Inflammatory macrophage treated with lipopolysaccharide for 1 hour (primary cell): ENCODE data around the gene ANKRD1.

Experiments used
- DNase-seq, 2 donors: peaks; one replicate each; pipeline ENCODE4 v3.0.0-alpha.2; 2020 to 2022

ANKRD1 gene

DNA sequence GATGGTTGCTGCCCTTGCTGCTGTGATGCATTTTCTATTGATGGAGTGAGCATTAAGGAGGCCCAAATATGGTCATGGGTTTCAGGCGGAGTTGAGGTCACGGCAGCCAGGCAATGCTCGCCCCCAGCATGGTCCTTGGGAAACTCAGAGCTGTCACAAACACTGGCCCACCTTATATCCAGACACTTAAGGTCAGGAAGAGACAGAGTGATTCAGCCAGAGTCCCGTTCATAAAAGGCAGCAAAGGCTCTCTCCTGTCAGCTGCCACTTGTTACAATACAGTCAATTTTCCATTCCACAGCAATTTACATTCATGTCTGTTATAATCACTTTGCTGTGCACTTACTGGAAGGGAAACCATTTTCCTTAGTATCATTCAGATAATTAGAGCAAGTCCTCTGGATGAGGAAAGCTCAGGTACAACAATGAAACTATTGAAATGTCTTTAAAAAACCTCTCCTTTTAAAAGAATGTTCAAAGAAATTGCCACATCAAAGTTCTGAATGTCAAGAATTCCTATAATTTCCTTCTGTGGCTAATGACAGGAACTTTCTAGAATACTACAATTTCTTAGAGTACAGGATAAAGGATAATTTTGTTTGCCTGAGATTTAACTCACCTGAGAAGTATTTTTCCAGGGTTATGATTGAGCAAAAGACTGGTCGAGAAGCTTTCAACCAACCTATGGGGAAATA is 14.8 kb upstream of the ANKRD1 start:
- DNase-seq = no peak

DNA sequence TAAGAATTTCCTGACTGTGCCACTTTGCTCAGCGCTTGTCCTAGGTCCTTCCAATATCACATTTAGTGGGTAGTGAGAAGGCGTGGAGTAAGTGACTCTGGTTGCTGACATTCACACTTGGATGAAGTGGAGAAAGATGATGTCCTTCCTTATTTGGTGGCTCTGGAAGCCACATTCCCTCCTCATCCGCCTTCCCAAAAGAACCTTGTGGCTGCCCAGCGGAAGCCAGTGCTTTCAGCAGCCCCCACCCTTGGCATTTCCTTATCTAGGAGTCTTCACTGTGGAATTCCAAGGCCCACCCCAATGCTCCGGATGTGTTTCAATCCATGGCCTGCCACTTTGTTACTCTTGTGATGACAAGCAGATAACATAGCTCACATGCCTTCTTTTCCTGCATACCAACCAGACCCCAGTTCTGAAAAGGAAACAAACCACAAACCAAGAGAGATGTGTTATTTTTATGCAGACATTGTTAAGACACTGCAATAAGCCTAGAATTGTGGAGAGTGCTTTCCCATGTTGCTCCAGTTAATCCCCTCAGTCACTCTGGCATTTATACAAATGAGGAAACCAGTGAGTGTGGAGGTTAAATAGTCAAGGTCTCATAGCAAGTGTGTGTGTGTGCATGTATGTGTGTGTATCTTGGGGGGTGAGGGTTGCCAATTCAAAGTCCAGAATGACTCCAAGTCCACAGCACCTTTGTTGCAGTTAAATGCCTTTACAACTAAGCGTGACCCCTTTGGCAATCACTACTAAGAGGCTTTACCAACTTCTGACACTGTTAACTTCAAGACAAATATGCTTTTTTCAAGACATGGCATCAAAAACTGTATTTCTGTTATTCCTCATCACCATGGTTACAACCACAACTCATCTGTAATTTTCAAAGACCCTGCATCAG is 10.3 kb upstream of the ANKRD1 start:
- no peak for DNase-seq

DNA sequence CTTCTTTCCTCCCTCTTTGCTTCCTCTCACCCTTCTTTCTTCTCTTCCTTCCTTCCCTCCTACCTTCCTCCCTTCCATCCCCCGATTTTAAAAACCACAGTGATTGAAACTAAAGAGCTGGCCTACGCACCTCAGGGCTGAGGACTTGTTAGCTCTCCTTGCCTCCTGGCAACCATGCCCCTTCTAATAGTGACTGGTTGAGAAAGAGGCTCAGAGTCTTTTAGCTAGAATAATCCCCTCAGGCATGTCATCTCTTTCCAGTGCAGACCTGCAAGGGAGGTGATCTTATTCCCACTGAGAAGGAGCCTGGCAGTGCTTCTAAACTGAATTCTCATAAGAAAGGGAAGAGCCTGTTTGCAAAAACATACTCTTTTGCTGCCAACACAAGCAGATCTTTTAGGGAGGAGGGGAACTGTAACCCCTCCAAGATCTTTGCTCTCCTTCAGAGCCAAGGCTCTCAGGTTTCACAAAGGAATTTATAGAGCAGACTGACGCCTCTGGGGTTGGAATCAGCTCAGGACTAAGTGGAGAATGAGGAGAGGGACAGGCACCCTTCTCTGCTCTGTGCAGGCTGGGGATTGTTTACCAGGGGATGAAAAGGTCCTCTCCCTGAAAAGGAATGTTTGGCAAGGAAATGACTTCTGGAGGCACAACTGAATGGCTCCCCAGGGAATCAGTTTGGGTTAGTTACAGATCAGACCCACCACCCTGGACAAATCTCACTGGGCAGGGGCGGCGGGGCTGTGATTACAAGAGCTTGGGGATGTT is 9.4 kb upstream of the ANKRD1 start:
- DNase-seq = no peak

DNA sequence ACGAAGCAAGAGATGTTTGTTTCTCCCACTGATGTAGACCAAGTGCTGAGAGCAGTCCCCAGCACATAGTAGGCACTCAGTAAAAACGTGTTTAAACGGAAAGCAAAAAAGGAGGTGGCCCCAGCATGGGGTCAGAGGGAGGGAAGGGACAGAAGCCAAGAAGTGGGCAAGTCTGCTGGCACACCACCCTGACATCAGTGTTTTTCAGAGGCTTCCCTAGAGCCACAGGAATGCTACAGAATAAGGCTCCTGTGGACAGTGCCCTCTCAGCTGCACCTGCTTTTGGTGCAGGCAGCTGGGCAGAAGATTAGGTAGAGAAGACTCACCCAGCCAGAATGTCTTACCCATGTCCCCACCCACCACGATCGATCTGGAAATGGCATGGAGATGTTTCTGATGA is 8.3 kb upstream of the ANKRD1 start:
- DNase-seq = no peak

DNA sequence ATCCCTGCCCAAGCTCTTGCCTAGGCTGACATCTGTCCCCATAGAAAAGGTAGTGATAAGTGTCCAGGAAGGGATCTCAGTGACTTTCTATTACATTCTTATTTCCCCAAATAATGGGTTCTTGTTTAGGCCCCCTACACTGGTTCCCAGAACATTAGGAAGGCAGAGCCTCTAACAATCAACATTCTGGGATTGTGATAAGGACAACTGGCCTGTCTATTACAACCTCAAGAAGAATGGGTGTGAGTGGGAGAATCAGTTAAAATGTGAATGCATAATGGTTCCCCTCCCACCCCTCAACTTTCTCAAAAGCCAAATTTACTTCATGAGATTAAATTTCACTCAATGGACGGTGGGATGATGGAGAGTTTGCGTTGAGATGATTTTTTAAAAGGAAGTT is 6.4 kb upstream of the ANKRD1 start:
- DNase-seq = no peak

DNA sequence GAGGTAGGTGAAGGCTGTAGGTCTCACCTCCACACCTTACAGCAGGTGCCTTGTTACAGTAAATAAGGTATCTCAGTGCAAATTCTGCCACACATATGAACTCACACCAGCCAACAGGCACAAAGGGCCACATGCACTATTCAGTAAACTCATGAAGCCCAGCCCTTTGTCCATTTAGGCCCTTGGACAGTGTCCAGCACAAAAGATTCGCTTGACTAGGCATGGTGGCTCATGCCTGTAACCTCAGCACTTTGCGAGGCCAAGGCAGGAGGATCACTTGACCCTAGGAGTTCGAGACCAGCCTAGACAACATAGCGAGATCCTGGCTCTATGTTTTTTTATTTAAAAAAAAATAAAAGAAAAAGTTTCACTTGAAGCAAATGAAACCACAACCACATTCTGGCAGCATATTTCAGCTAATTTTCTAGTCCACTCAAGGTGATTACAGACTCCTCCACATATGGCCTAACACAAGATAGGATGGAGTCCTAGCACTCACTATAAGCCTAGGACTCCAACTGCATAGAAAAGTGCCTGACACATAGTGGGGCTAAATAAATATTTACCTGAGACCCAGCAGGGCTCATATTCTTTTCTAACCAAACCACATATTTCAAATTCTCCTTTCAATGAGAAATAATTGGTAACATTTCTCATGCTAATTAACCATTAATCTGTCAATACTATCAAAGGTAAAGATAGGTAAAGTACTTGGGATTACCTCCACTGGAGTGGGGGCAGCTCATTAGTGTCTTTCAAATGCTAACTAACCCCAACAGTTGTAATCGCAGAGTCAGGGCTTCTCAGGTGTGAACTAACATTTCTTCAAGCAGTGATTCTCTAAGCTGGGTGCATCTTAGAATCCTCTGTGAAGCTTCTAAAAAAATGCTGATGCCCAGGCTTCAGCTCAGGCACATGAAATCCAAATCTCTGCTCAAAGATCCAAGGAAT is 4.5 kb upstream of the ANKRD1 start:
- DNase-seq = no peak

DNA sequence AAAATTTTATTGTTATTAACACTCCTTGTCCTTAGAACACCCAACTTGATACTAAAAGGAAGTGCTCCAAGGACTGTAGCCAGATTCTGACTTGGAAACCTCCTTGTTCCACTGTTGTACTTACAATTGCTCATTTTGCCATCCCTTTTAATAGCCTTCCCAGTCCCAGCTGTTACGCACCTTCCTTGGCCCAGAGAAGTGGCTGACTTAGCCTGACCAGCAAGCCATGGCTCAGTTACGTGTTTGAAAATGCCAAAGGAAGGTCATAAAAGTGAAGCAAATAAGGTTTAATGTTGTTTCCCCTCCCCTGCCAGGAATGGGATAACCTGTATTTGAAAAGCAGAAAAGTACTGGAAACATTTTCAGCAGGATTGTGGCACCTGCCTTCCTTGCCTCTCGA is 3.7 kb upstream of the ANKRD1 start:
- DNase-seq = no peak

DNA sequence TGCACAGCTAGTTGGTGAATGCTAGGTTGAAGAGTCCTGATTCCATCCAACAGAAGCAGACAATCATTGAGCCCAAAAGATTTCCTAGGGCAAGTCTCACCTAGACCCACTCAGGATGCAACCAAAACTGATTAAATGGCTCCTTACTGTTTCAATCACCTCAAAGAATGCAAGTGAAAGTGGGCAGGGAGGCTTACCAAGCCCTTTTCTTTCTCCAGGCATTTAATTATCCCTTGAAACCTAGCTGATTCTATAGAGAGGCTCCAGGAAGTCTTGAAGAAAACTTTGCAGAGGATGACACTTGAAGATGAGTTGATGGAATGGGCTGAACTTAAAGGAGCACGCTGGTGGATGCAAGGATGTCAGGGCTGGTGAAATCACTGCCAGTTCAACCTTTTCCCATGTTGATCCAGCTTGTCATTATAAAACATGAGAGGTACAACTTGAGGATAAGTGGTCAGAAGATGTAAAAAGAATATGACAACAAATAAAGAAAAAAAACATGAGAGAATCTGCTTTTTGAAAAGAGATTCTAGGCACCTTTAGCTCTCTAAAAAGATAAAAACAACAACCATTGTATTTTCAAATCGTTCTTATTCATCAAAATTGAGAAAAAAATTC is 2.3 kb upstream of the ANKRD1 start:
- DNase-seq = no peak

DNA sequence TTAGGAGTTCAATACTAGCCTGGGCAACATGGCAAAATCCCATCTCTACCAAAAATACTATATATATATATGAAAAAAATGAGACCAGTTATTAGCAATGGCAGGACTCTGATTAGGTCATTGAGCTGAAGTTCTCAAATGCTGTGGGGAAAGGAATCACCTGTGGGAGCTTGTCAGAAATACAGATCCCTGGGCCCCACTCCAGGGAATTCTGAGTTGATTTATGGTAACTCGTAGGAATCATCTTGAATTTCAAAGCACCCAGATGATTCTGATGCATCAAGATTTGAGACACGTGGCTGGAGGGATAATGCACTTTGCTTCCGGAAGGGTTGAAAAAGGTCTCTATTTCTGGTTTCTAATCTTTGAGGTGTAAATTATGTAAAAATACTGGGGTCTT is 1.0 kb upstream of the ANKRD1 start:
- DNase-seq = no peak

DNA sequence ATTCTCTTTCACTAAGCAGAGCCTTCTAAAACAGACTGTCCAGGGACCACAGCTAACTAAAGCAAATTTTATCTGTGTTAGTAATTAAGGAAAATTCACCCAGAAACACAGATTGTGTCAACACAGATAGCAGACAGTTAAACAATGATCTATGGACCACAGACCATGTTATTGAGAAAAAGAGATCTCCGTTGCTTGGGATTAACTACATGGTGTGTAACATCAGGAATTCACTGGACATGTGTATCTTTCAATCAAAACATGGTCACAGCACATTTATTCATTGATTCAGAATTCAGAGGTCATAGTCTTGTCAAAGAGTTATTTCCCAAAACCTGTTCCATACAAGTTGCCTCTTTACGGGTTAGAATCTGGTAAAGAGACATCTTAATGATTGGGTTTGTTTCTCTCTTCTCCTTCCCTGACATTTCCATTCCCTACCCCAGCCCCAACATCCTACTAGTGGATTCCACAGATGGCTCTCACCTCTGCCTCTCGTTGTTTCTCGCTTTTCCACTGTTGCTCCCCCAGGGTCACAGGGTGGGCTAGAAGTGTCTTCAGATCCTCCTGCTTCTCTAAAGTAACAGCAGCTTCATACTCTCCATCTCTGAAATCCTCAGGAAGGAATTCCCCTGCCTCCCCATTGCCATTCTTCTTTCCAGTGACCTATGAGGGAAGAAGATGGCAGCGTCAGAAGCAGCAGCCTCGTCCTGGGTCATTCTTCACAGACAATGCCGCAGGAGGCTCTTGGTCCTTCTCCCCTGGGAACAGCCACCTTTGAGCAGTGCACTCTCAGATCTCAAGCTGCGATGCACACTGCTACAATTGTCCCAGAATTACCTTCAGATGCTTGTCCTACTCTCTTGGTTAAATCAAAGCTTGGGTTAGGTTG is 958 bp downstream of the ANKRD1 start:
- no peak for DNase-seq

DNA sequence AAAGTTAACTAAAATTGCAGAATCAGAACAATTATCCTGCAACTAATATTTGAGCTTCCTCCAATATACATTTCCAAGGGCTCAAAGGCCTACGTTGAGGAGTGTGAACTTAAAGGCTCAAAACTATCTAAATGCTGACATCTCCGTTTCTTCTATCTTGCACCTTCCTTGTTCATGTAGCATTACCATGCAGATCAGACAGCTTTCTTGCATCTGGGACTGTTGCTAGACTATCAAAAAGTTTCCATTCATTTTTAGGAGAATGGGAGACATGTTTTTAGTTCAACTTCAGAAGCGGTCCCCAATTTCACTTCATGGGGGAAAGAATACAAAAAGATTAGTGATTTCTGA is 2.9 kb downstream of the ANKRD1 start:
- no peak for DNase-seq

DNA sequence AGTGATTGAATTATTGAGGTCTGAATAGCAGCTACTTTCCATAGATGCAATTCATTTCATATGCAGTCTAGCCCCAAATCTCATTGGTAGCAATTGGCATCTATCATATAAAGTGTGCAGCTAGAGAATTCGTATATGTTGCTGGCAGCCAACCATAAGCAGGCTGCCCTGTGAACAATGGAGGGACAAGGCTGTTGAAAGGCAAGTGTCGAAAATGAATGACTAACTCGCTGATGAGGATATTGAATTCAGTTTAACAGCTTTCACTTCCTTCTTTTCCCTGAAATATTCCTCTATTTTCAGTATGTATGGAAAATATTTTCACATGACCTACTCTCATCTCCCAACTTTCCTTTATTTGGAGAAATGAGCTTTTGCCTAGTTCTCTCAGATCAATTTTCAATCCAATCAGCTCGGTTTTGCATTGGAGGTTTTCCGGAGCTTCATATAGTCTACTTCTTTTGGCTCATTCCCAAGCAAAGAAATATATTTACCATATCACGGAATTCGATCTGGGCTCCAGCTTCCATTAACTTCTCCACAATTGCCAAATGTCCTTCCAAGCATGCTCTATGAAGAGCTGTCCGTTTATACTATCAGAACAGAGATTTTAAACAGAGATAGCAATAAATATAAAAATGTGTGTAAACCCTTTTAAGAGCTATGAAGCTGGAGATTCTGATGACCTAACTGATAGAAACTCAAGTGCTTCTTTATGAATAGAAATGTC is 3.5 kb downstream of the ANKRD1 start:
- peak in 1 of 2 donors; percentile 4 for DNase-seq

DNA sequence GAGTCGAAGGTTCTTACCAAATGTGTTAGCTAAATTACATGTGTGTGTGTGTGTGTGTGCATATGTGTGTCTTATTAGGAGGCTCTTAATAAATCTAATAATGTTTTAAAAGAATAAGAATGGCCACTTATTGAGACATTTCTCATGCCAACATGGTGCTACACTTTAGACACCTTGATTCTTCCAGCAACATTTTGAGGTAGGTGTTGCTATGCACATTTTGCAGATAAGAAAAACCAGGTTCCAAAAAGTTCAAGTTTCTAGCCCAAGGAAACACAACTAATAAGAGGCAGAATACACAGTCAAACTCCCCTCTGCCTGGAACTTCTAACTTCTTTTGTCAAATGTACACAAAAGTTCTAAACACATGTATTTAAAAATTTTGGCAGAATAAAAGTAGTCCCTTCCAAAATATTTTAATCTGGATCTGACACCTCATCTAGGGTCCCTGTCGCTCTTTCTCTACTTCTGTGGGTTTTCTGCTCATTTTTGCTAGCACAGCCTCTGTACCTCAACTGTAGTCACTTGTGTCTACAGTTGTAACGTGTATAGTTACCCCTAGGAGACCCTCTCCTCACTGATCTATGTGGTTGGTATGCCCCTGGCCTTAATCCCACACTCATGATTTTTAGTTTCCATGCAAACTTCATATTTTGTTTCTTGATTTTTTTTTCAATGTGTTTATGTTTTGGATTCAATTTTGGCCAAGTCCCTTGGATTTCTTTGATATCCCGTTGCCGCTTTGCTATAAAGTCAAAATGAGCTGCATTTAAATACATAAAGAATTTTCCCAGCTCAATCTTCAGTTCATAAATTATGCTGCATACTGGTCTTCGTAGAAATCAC is 4.3 kb downstream of the ANKRD1 start:
- no peak for DNase-seq

DNA sequence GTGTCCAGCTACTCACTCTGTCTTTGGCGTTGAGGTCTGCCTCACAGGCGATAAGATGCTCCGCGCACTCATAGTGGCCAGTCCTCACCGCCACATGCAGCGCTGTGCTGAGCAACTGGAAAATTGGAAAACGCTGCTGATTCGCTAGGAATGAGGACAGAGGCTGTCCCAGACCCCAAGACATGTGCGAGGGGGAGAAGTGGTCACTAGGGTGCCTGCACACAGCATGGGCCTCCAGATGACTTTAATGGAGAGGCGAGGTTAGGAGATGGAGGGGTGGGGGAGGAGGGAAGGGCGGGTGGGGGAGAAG is 5.2 kb downstream of the ANKRD1 start:
- no peak for DNase-seq

DNA sequence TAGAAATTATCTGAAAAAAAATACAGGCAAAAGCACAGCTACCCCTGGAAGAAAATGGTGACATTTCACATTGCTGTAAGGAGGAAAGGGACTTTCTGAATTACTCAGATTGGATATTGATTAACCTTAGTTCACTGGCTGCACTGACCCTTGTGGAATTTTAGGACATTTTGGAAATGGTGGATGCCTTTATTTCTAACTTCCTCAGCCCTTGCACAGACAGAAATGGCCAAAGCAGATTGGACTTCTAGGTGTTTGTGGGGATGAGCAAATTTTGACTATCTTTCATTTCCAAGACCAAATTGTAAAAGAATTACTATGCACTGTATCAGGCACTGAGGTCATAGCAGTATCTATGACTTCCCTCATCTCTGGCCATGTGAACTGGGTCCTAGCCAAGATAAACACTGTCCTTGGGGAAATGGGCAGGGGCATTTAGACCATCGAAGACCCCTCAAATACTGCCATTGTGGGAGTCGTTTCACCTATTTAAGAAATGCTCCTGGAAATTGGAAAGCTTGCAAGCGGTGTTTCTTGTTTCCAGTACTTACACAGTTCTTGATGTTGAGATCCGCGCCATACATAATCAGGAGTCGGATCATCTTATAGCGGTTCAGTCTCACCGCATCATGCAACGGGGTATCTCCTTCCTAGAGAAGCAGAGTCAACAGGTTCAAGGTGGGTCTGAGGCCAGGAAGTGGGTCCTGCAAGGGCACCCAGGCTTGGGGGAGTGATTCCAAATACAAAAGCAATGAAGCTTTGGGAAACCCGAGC is 5.7 kb downstream of the ANKRD1 start:
- no peak for DNase-seq

DNA sequence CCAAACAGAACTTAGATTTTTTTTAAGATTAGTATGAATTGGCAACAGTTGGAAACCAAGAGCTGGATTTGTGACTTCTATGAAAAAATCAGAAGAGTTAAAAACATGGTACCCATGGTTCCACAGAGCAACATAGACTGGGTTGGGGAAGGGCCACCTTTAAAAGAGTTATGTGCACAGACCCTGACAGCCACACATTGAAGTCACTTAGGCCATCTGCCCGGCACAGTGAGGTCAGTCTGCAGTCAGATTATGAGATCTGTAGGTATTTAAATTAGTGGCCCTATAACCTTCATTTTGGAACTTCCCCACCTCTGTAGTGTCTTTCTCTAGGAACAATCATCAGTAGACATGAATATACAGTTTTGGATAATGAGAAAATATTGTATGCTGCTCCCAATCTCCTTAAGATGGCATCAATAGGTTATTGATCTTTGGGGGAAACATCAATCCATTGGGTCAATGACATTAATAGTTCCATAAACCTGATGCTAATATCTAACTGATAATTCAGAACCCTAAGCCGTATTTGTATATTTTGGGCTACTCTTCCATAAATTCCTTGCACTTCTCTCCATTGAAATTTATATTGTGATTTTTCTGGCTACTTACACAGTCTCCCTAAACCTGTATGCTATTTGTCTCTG is 7.0 kb downstream of the ANKRD1 start:
- no peak for DNase-seq

DNA sequence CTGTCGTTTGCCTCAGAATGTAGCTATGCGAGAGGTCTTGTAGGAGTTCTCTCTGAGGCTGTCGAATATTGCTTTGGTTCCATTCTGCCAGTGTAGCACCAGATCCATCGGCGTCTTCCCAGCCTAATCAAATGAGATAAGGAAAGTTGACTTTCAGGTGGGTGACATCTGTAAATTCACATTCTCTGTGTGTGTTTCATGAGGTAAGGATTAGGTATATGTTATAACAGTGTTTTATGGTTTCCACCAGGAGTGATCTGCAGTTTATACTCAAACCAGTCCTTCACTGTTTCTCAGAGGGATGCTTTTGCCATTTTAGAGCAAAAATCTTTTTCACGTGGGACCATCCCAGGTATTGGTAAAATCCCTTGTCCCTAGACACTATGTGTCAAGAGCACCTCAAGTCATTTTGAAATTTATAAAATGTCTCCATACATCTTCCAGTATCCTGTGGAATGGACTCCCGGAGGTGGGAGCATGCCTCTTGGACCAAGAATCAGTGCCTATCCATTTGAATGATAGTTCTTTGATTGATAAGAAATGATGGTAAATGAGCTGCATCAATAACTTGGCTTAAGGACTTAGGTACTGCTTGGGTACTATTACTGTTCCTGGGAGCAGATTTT is 7.9 kb downstream of the ANKRD1 start:
- DNase-seq = no peak

DNA sequence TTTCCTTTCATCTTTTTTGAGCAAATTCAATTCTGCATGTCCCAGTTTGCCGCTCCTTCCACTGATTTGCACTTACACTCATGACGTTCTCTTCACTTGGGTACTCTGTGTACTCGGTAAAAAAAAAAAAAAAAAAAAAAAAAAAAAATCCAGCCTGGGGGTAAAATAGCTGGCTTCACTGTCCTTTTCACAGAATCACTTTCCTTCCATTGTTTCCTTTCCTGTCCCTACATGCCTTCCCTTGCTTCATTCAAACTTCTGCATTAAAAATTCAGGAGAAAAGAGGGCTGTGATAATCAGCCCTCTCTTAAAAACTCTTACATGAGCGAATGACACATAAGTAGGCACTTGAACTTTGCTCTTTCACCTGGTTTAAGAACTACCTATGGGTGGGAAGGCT is 8.7 kb downstream of the ANKRD1 start:
- DNase-seq = no peak
